Hindlimb muscle (tissue), 1 donor: ENCODE data around the gene PRAME. TPM values are rescaled to one million over a fixed set of nuclear protein-coding genes. Genes with fewer than 3 reads are reported as not detected.
A peak's percentile ranks its signal among the peaks of the same experiment; 100 is the strongest.
"Not testable (repeated sequence)": the region's sequence is repeated elsewhere in the genome, so short reads cannot be mapped to it uniquely, and the experiment has no call there.

Experiments
- DNase-seq: peaks from one replicate; pipeline ENCODE4 v3.0.0-alpha.2; 2013
- polyA plus RNA-seq: library from polyadenylated mRNA; unstranded; fragments of 120-200 nt; gene quantifications from one replicate; pipeline ENCODE4 v1.2.1, GENCODE V29; 2013; ENCODE audit not compliant: insufficient read length

The PRAME gene
- polyA plus RNA-seq, 1 donor, result not detected

DNA sequence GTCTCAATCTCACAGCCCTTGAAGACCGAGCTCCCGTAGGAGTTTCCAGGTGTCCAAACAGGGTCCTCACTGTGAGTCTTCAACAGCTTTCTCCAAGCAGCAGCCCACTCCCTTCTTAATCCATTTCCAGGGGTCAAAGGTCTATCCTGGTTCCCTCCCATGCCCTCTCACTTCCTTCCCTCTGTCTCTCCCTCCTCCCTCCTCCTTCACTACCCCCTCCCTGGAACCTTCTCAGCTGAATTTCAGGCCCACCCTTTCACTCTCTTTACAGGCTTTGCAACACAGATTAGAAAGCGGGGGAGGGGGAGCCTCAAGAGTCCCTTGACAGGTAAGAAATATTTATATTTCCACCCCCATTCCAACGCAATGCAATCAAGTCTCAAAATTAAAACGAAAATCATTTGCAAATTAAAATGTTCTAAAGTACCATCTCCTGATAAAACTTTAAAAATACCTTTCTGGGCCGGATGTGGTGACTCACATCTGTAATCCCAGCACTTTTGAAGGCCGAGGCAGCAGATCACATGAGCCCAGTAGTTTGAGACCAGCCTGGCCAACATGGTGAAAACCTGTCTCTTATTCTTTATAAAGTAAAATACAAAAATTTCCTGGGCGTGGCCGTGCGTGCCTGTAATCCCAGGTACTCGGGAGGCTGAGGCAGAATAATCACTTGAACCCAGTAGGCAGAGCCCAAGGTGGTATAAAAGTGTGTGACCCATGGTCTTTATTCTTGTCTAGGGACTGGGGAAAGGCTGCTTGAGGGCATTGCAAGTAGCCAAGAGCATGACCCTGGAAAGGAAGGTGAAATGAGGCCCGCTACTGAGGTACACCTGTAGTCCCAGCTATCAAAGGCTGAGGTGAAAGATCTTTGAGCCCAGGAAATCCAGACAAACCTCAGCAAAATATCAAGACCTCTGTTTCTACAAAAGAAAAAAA is 38.1 kb downstream of the PRAME start:
- DNase-seq, result no peak

DNA sequence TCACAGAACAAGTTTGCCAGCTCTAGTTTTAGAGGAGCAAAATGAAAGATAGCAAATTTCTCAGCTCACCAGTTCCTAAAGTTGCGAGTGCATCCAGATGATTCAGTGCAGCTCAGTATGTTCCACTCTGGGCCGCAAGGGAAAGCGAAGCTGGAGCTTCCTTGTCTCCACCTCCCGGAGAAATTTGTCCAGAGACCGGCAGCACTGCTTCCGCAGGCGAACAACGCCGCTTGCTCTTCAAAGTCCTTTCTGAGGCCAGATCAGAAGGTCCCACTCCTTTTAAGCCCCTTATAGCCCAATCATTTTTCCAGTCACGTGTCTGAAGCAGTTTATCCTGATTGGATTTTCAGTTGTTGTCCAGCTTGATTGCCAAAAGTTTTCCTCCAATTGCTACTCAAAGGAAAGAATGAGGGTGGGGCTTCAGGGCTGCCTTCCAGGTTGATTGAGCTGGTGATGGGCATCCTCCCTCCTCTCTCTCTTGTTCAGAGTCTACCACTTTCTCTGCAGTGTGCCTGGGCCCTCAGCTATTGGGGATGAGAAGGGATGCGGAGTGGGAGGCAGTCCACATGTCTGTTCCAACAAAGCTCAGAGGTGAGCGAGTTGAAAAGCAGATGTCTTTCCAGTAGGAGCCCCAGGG is 38.9 kb downstream of the PRAME start, which contains the start of gene ZNF280A:
ZNF280A (minus strand) TSS at position 251 of the 637 bp plus-strand sequence. CDS start 4,640 bp downstream, outside the sequence.
- no peak for DNase-seq

DNA sequence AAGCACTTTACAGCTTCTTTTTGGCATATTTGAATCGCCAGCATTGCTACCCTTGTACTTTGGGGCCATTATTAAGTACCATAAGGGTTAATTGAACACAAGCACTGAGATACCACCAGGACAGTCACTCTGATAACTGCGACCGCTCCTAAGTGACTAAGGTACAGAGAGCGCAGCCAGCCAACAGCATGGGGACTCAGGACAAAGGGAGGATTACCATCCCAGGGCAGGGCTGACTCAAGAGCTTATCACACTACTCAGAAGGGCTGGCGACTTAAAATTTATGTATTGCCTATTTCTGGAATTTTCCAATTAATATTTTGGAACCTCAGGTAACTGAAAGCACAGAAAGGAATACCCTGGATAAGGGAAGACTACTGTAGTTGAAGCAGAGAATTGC is 39.5 kb downstream of the PRAME start:
- DNase-seq, result no peak

DNA sequence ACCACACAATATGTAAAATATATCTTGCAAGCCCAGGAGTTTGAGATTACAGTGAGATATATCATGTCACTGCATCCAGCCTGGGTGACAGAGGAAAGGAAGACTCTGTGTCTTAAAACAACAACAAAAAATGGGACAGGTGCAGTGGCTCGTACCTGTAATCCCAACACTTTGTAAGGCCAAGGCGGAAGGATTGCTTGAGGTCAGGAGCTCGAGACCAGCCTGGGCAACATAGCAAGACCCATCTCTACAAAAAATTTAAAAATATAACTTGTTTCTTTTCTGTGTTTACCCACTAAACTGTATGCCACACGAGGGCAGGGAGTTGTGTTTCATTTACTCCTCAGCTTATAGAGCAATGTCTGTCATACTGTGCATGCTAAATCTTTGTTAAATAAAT is 42.1 kb downstream of the PRAME start:
- no peak for DNase-seq

DNA sequence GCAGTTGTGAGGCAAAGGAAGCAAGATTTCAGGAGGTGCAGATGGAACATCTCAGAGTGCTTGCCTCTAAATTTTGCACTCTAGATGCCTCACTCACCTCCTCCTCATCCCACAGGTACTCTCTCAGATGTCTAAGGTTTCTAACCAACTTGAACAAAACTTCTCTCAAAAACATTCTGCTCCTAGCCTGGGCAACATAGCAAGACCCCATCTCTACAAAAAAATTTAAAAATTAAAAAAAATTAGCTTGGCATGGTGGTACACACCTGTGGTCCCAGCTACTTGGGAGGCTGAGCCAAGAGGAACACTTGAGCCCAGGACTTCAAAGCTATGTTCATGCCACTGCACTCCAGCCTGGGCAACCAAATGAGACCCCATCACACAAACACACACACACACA is 43.2 kb downstream of the PRAME start:
- DNase-seq, result no peak

DNA sequence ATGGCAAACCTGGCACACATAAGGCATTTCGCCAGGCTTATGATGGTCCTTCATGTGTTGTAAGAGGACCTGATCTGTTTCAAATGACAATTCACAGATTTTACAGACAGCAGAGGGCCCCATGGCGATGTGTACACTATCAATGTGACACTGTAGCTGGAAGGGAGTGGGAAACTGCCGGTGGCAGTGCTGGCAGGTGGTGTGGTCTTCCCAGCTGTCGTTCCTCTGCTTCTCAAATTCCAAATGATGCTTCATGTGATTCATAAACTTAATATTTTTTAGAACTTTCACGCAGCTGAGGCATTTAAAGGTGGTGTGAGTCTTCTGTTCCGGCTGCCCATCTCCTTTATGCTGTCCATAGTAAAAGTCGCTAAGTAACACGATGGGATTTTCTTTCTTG is 44.6 kb downstream of the PRAME start:
- not testable (repeated sequence) for DNase-seq

DNA sequence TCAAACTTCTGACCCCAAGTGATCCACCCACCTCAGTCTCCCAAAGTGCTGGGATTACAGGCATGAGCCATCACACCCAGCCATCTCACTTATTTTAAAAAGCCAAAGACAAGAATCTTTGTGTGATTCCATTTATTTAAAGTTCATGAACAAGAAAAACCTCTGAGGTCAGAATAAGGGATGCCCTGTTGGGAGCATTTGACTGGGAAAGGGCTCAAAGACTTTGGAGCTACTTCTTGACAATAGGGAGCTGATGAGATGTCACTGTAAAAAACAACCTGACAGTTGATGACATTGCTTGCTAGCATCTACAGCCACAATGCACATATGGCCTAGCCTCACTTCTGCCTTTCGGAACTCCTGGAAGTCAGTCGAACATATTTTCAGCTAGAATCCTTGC is 45.4 kb downstream of the PRAME start:
- DNase-seq, result no peak

DNA sequence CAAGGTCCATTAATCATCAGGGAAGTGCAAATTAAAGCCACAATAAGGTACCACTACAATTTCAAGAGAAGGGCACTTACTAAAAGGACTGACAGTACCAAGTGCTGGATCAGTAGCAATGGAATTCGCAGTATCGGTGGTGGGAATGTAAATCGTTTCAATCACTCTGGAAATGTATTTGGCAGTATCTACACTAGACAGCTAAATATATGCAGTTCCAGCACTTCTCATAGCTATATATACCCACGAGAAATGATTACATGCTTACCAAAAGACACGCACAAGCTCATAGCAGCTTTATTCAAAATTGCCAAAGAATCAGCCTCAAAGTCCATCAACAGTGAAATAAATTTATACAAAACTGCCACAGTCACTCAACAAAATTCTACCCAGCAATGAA is 46.1 kb downstream of the PRAME start:
- DNase-seq, result no peak

DNA sequence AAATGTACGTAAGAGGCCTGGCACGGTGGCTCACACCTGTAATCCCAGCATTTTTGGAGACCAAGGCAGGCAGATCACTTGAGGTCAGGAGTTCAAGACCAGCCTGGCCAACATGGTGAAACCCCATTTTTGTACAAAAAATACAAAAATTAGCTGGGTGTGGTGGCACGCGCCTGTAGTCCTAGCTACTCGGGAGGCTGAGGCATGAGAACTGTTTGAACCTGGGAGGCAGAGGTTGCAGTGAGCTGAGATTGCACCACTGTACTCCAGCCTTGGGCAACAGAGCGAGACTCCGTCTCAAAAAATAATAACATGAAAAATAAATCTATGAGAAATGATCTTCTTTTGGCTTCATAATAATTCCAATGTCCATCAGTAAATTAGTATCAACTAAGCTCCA is 48.2 kb downstream of the PRAME start:
- not testable (repeated sequence) for DNase-seq

DNA sequence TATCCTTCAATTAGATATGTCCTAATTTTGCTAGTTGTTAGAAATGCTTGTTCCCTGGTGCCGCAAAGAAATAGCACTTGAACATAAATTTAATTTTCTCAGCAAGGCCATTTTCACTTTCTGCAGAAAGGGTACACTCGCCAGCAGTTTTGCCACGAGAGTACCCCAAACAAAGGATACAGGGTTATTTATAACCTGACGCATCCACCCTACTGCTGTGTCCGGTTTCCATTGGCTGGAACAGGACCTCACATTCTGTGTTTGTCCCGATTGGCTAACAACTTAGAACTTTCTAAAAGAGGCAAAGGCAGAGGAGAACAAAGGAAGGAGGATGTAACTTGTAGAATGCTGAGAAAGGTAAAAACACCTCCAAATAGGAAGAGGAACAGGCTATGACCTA is 49.2 kb downstream of the PRAME start:
- not testable (repeated sequence) for DNase-seq

DNA sequence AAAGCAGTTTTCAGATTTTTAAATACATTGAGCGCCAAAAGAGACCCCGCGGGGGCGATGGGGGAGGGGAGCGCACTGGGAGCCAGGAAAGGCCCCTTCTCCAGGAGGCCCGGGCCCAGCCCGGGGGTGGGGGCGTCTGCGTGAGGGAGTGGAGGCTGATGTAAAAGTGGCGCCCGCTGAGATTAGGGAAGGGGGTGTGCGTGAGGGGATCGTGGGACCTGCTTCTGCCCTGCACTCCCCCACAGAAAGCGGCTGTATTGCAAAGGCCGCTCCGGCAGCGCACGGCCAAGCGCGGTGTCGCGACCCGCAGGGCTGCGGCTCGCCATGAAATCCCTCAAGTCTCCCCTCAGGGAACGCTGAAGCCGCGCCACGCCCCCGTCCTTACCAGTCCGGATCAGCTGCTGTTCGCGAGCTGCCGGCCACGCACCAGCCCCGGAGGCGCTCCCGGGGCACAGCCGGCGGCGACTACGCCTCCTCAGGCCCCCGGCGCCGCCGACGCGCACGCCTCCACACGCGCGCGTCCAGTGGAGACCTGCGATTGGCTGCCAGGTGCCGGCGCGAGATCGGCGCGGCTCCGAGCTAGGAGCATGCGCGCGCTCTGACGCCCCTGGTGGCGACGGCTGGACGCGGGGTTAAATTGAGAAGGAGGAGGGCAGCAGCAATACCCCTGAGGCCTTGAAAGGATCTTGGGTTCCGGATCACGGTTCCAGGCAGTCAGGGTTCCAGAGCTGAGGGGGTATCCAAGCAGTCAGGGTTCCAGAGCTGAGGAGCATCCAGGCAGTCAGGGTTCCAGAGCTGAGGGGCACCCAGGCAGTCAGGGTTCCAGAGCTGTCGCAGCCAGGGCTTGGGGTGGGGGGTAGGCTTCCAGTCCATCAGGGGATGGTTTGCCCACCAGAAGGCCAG is 50.5 kb downstream of the PRAME start, which contains the start of gene ZNF280B:
ZNF280B (minus strand) TSS at position 469 of the 903 bp plus-strand sequence. CDS start 19,344 bp downstream, outside the sequence.
- DNase-seq, result peak; percentile 73

DNA sequence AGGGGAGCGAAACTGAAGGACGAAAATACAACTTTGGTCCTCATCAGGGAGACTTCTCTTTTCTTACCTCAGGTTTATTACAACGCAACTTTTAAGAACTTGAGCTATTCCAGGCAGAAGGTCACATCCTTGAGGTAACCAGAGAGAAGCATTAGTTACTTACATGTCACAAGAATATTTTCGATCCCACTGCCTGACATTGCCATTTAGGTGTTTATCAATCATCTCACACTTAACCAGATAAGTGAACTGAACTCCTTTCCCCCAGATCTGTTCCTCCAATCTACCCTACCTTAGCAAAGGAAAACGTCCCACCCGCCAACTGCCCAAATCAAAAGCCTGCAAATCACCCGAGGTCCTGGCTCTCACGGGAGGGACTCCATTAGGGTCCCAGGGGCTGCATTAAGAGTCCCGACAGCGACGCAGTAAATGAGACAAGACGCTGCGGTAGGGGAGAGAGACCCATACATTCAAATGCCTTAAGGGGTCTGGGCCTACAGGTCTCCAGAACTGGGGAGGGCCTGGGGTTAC is 51.3 kb downstream of the PRAME start:
- DNase-seq, result no peak

DNA sequence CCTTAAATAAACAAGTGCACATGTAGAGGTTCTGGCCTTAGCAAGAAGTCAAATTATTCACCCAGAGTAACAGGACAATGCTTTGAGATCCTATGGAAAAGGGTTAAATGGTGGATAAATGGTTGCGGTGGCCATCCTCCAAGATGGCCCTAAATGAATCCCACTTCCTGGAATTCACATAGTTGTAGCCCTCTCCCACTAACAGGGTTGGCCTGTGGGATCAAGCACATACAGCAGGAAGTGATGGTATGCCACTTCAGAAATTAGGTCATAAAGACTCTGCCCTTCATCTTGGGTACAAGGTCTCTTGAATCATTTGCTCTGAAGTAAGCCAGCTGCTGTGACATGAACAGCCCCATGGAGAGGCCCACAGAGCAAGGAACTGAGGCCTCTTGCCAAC is 52.3 kb downstream of the PRAME start:
- no peak for DNase-seq

DNA sequence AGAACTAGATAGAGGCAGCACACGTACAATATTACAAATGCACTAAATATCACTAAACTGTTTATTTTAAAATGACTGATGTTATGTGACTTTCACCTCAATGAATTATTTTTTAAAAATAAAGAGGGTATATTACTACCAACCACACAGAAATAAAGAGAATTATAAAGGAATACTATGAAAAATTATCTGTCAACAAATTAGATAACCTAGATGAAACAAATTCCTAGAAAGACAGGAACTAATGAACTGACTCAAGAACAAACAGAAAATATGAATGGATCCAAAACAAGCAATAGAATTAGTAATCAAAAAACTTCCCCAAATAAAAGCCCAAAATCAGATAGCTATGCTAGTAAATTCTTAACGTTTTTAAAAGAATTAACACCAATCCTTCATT is 60.8 kb downstream of the PRAME start:
- no peak for DNase-seq

Other genes starting within 250 kb of the PRAME start
- gene ZNF280B, start 50.5 kb downstream of the PRAME start, polyA plus RNA-seq, result 7.6 TPM
- 0.26 TPM for gene ZNF280A, start 39.0 kb downstream of the PRAME start, polyA plus RNA-seq
- gene GGTLC2, start 85.3 kb upstream of the PRAME start, polyA plus RNA-seq, result not detected